ENCODE data around the gene ANKS1B.

Gene ANKS1B

DNA sequence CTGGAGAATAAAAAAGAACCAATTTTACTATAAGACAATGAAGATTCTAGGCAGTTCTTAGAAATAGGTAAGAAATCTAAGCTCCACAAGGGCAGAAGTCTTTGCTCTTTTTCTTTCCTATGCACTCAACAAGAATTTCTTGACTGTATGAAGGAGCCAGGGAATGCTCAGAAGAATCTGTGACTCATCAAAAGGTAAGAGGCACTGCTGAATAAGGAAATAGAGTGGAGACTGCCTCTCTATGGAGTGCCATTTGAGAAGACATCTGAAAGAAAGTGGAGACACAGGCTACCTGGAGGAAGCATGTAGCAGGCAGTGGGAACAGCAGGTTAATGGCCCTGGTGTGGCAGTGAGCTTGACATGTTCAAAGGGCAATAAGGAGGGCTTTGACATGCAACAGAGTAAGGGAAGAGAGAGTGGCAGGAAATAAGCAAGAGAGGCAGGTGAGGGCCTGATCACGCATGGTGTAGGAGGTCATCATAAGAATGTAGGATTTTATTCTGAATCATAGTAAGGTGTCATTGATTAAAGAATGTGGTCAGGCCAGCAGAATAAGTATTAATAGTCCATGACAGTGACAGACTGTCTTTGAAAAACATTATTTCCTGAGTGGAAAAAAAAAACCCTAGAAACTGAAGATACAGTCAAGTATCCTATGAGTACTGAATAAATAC, 783.9 kb downstream of the ANKS1B start:
- Histone ChIP-seq H3K9me3 (ENCODE audit: control extremely low read depth in 1 of 5, control insufficient read depth in 4 of 5, insufficient read depth in 2 of 5, low read depth in 1 of 5, low read length in 4 of 5) (no peaks in the 10 kb centered on the region), H3K4me1 (ENCODE audit: control extremely low read depth in 1 of 4, control insufficient read depth in 4 of 4, insufficient read depth in 4 of 4, low read length in 3 of 4) (no peaks in the 10 kb centered on the region), H3K4me3 (ENCODE audit: control insufficient read depth in 1 of 7, extremely low read depth in 1 of 7, insufficient read depth in 4 of 7, low read depth in 2 of 7, low read length in 6 of 7) (no peak overlapping the region), H3K36me3 (ENCODE audit: control insufficient read depth in 4 of 4, insufficient read depth in 4 of 4, low read length in 3 of 4) (no peaks in the 10 kb centered on the region), H3K27ac (ENCODE audit: insufficient read depth in 1 of 2, low read depth in 1 of 2, low read length in 2 of 2, poor library complexity in 1 of 2, severe bottlenecking in 2 of 2) (no peak overlapping the region), H3K27me3 (replicated peaks in 2 of 5; ENCODE audit: control insufficient read depth in 4 of 5, insufficient read depth in 5 of 5, low read length in 4 of 5) (no peaks in the 10 kb centered on the region)
- ChIA-PET CTCF (no interaction called here), POLR2A (no interaction called here)
- no peak for DNase-seq
- 0% methylated on average over 1 of the region's 1 CpG for WGBS (ENCODE audit: insufficient coverage)

DNA sequence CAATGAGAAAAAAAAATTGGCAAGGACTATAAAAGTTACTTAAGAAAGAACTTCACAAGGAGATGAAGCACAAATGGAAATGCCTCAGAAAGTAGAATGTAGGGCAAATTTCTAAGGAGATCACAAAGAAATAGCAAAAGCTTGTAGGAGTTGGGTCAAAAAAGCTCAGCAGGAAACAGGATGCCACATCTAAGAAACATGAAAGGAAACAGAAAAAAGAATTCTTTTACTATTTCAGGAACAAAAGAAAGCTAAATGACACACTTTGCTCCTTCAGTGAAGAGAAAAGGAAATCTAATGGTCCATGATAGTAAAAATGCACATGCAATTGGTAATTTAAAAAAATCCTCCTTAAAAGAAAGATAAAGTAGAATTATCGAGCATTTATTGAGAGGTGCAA, 789.3 kb downstream of the ANKS1B start:
- H3K9me3 ChIP-seq (ENCODE audit: control extremely low read depth in 1 of 5, control insufficient read depth in 4 of 5, insufficient read depth in 2 of 5, low read depth in 1 of 5, low read length in 4 of 5), result no peaks in the 10 kb centered on the region
- no peaks in the 10 kb centered on the region for H3K4me1 ChIP-seq (ENCODE audit: control extremely low read depth in 1 of 4, control insufficient read depth in 4 of 4, insufficient read depth in 4 of 4, low read length in 3 of 4)
- no peak overlapping the region for H3K27ac ChIP-seq (ENCODE audit: insufficient read depth in 1 of 2, low read depth in 1 of 2, low read length in 2 of 2, poor library complexity in 1 of 2, severe bottlenecking in 2 of 2)
- H3K36me3 ChIP-seq (ENCODE audit: control insufficient read depth in 4 of 4, insufficient read depth in 4 of 4, low read length in 3 of 4), result no peaks in the 10 kb centered on the region
- H3K27me3 ChIP-seq (replicated peaks in 2 of 5; ENCODE audit: control insufficient read depth in 4 of 5, insufficient read depth in 5 of 5, low read length in 4 of 5), result no peaks in the 10 kb centered on the region
- POLR2A ChIA-PET, result no interaction called here
- no peak overlapping the region for H3K4me3 ChIP-seq (ENCODE audit: control insufficient read depth in 1 of 7, extremely low read depth in 1 of 7, insufficient read depth in 4 of 7, low read depth in 2 of 7, low read length in 6 of 7)
- no CpG with 5 or more reads among the region's 1 CpG for WGBS (ENCODE audit: insufficient coverage)
- DNase-seq, result no peak
- CTCF ChIA-PET, result no interaction called here

DNA sequence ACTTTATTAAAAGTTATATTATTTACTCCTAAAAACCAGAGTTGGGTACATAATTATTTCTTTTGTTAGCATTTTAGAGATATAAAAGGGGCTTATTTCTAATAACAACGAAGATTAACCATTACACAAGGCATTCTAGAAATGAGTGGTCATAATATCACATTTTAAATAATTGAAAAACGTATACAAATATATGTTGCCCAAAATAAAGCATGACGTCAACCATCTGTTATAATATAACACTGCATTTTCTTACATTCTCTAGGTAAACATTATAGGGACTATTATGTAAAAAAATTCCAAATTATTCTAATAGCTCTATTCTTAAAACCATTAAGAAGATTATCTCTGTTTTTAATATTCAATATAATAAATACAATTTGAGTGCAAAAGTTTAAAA, 792.2 kb downstream of the ANKS1B start:
- H3K4me1 ChIP-seq (ENCODE audit: control extremely low read depth in 1 of 4, control insufficient read depth in 4 of 4, insufficient read depth in 4 of 4, low read length in 3 of 4), result no peaks in the 10 kb centered on the region
- no peak overlapping the region for H3K27ac ChIP-seq (ENCODE audit: insufficient read depth in 1 of 2, low read depth in 1 of 2, low read length in 2 of 2, poor library complexity in 1 of 2, severe bottlenecking in 2 of 2)
- WGBS (ENCODE audit: insufficient coverage), result no CpG with 5 or more reads among the region's 3 CpGs
- no peaks in the 10 kb centered on the region for H3K36me3 ChIP-seq (ENCODE audit: control insufficient read depth in 4 of 4, insufficient read depth in 4 of 4, low read length in 3 of 4)
- ChIA-PET CTCF (no interaction called here), POLR2A (no interaction called here)
- H3K4me3 ChIP-seq (ENCODE audit: control insufficient read depth in 1 of 7, extremely low read depth in 1 of 7, insufficient read depth in 4 of 7, low read depth in 2 of 7, low read length in 6 of 7), result no peak overlapping the region
- no peaks in the 10 kb centered on the region for H3K9me3 ChIP-seq (ENCODE audit: control extremely low read depth in 1 of 5, control insufficient read depth in 4 of 5, insufficient read depth in 2 of 5, low read depth in 1 of 5, low read length in 4 of 5)
- no peaks in the 10 kb centered on the region for H3K27me3 ChIP-seq (replicated peaks in 2 of 5; ENCODE audit: control insufficient read depth in 4 of 5, insufficient read depth in 5 of 5, low read length in 4 of 5)
- DNase-seq, result no peak

DNA sequence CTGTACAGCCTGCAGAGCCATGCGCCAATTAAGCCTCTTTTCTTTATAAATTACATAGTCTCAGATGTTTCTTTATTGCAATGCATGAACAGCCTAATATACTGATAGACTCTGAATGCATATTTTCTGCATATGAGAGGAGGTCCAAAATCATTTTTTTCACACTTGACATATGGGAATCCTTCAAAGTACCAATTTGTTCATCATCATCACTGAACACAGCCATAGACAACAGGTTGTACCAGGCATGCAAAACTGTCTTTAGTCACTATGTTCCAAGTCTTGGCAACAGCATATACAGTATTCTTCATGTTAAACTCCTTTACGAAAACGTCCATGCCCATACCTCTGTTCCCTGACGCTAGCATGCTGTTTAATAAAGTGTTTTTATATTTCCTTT, 807.9 kb downstream of the ANKS1B start:
- WGBS (ENCODE audit: insufficient coverage), result no CpG with 5 or more reads among the region's 4 CpGs
- Histone ChIP-seq H3K27ac (ENCODE audit: insufficient read depth in 1 of 2, low read depth in 1 of 2, low read length in 2 of 2, poor library complexity in 1 of 2, severe bottlenecking in 2 of 2) (no peak overlapping the region), H3K27me3 (replicated peaks in 2 of 5; ENCODE audit: control insufficient read depth in 4 of 5, insufficient read depth in 5 of 5, low read length in 4 of 5) (no peaks in the 10 kb centered on the region), H3K36me3 (ENCODE audit: control insufficient read depth in 4 of 4, insufficient read depth in 4 of 4, low read length in 3 of 4) (no peaks in the 10 kb centered on the region), H3K4me1 (ENCODE audit: control extremely low read depth in 1 of 4, control insufficient read depth in 4 of 4, insufficient read depth in 4 of 4, low read length in 3 of 4) (no peaks in the 10 kb centered on the region), H3K4me3 (ENCODE audit: control insufficient read depth in 1 of 7, extremely low read depth in 1 of 7, insufficient read depth in 4 of 7, low read depth in 2 of 7, low read length in 6 of 7) (no peak overlapping the region), H3K9me3 (ENCODE audit: control extremely low read depth in 1 of 5, control insufficient read depth in 4 of 5, insufficient read depth in 2 of 5, low read depth in 1 of 5, low read length in 4 of 5) (no peaks in the 10 kb centered on the region)
- POLR2A ChIA-PET, result no interaction called here
- CTCF ChIA-PET, result no interaction called here
- DNase-seq, result no peak

DNA sequence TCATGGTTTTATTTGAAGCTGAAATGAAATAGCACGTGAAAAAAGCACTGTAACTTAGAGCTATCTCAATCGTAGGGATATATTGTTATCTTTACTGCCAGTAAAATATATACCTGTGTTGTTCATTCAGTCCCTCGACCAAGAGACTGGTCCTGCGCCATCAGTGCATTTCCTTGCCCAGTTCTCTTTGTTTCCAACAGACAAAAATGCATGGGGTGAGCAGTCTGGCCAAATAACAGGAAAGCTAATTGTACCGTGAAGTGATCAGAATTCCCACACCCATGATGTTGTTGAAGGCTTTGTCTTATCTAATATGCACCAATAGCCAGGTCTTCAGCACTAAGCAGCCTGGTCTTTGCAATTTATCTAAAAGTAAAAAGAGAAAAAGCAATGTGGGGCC, 814.3 kb downstream of the ANKS1B start:
- Histone ChIP-seq H3K9me3 (ENCODE audit: control extremely low read depth in 1 of 5, control insufficient read depth in 4 of 5, insufficient read depth in 2 of 5, low read depth in 1 of 5, low read length in 4 of 5) (no peaks in the 10 kb centered on the region), H3K27me3 (replicated peaks in 2 of 5; ENCODE audit: control insufficient read depth in 4 of 5, insufficient read depth in 5 of 5, low read length in 4 of 5) (no peaks in the 10 kb centered on the region), H3K4me3 (ENCODE audit: control insufficient read depth in 1 of 7, extremely low read depth in 1 of 7, insufficient read depth in 4 of 7, low read depth in 2 of 7, low read length in 6 of 7) (no peak overlapping the region), H3K27ac (ENCODE audit: insufficient read depth in 1 of 2, low read depth in 1 of 2, low read length in 2 of 2, poor library complexity in 1 of 2, severe bottlenecking in 2 of 2) (no peak overlapping the region), H3K36me3 (ENCODE audit: control insufficient read depth in 4 of 4, insufficient read depth in 4 of 4, low read length in 3 of 4) (no peaks in the 10 kb centered on the region), H3K4me1 (ENCODE audit: control extremely low read depth in 1 of 4, control insufficient read depth in 4 of 4, insufficient read depth in 4 of 4, low read length in 3 of 4) (no peaks in the 10 kb centered on the region)
- ChIA-PET CTCF (no interaction called here), POLR2A (no interaction called here)
- WGBS (ENCODE audit: insufficient coverage), result 89% methylated on average over 3 of the region's 5 CpGs
- no peak for DNase-seq

DNA sequence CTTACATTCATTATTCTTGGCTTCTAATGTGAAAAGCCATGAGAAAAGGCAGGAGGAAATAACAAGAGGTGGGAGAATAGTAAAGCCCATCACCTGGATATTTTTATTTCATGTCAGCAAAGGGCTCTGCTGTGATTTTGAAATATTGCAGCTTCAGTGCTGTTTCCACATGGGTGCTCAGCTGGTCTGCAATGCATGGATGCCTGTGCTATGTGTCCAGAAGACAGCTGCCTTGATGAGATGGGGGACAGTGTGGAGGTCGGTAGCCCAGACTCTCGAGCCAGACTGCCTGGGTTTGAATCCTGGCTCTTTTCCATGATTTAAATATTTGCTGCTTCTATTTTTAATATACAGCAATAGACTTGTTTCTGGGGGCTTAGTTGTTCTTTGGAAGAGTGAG, 814.7 kb downstream of the ANKS1B start:
- no CpG with 5 or more reads among the region's 2 CpGs for WGBS (ENCODE audit: insufficient coverage)
- H3K4me1 ChIP-seq (ENCODE audit: control extremely low read depth in 1 of 4, control insufficient read depth in 4 of 4, insufficient read depth in 4 of 4, low read length in 3 of 4), result no peaks in the 10 kb centered on the region
- H3K27ac ChIP-seq (ENCODE audit: insufficient read depth in 1 of 2, low read depth in 1 of 2, low read length in 2 of 2, poor library complexity in 1 of 2, severe bottlenecking in 2 of 2), result no peak overlapping the region
- no peaks in the 10 kb centered on the region for H3K27me3 ChIP-seq (replicated peaks in 2 of 5; ENCODE audit: control insufficient read depth in 4 of 5, insufficient read depth in 5 of 5, low read length in 4 of 5)
- no peak for DNase-seq
- H3K36me3 ChIP-seq (ENCODE audit: control insufficient read depth in 4 of 4, insufficient read depth in 4 of 4, low read length in 3 of 4), result no peaks in the 10 kb centered on the region
- POLR2A ChIA-PET, result no interaction called here
- no peaks in the 10 kb centered on the region for H3K9me3 ChIP-seq (ENCODE audit: control extremely low read depth in 1 of 5, control insufficient read depth in 4 of 5, insufficient read depth in 2 of 5, low read depth in 1 of 5, low read length in 4 of 5)
- CTCF ChIA-PET, result no interaction called here
- H3K4me3 ChIP-seq (ENCODE audit: control insufficient read depth in 1 of 7, extremely low read depth in 1 of 7, insufficient read depth in 4 of 7, low read depth in 2 of 7, low read length in 6 of 7), result no peak overlapping the region

DNA sequence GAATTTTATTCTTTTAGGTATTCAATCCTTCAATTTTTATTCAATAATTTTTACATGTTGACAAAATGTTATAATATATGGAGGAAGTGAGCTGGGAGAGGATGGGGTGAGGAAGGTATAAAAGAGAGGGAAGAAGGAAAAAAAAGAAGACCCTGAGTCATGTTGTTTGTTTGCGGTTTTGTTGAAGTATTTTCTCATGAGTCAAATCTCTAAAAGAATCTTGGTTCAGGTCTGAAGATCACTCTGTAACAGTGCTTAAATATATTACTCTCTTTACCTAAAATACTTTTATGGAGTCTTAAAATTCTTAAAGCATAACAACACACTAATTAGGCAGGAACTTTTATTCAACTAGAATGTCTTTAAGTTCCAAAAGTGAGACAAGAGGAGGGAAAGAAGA, 826.8 kb downstream of the ANKS1B start:
- no peak overlapping the region for H3K4me3 ChIP-seq (ENCODE audit: control insufficient read depth in 1 of 7, extremely low read depth in 1 of 7, insufficient read depth in 4 of 7, low read depth in 2 of 7, low read length in 6 of 7)
- no peaks in the 10 kb centered on the region for H3K27me3 ChIP-seq (replicated peaks in 2 of 5; ENCODE audit: control insufficient read depth in 4 of 5, insufficient read depth in 5 of 5, low read length in 4 of 5)
- CTCF ChIA-PET, result no interaction called here
- DNase-seq, result no peak
- H3K27ac ChIP-seq (ENCODE audit: insufficient read depth in 1 of 2, low read depth in 1 of 2, low read length in 2 of 2, poor library complexity in 1 of 2, severe bottlenecking in 2 of 2), result no peak overlapping the region
- POLR2A ChIA-PET, result no interaction called here
- no CpG with 5 or more reads among the region's 1 CpG for WGBS (ENCODE audit: insufficient coverage)
- H3K9me3 ChIP-seq (ENCODE audit: control extremely low read depth in 1 of 5, control insufficient read depth in 4 of 5, insufficient read depth in 2 of 5, low read depth in 1 of 5, low read length in 4 of 5), result peaks cover 0 to 1% (median 0%) of the 10 kb centered on the region in 5 experiments
- H3K4me1 ChIP-seq (ENCODE audit: control extremely low read depth in 1 of 4, control insufficient read depth in 4 of 4, insufficient read depth in 4 of 4, low read length in 3 of 4), result no peaks in the 10 kb centered on the region
- H3K36me3 ChIP-seq (ENCODE audit: control insufficient read depth in 4 of 4, insufficient read depth in 4 of 4, low read length in 3 of 4), result no peaks in the 10 kb centered on the region
